H1 (cell line): ENCODE results near the gene ATG7. TPM values are rescaled to one million over a fixed set of nuclear protein-coding genes. Genes with fewer than 3 reads are reported as not detected.

ENCODE experiments used
- CTCF ChIA-PET: fragments of 300-600 bp; sonication (Branson Sonifier 250); formaldehyde crosslinking; loops from one replicate; lab custom pipeline; 2021; ENCODE audit not compliant: partially characterized antibody; lab: Charles Lee
- POLR2A ChIA-PET: fragments of 300-600 bp; sonication (Branson Sonifier 250); formaldehyde crosslinking; loops from one replicate; lab custom pipeline; 2021; ENCODE audit warnings: inconsistent platforms; ENCODE audit not compliant: partially characterized antibody; lab: Charles Lee
- DNase-seq, 2 experiments: peaks; one replicate each; pipeline versions ENCODE4 v3.0.0 to v3.0.0-alpha.2; 2010 to 2022; ENCODE audit warnings: low spot score in 2 of 2, low read depth in 1 of 2, mixed read lengths in 1 of 2
- FAIRE-seq: peaks from 2 replicates; lab custom pipeline; 2011; peaks lifted over from hg19 to GRCh38; lab: Jason Lieb, UNC
- H2AFZ ChIP-seq: 2 replicates; pipeline ENCODE4 v1.8.1; 2012; ENCODE audit warnings: low read length, inconsistent platforms
- H2AK5ac ChIP-seq: 2 replicates; pipeline ENCODE4 v1.6.1; 2013; ENCODE audit warnings: low read depth, low read length
- H2BK120ac ChIP-seq: replicated peaks from 2 replicates; pipeline ENCODE3; 2013; ENCODE audit warnings: low read depth, low read length, inconsistent platforms
- H2BK12ac ChIP-seq: 2 replicates; pipeline ENCODE4 v1.6.1; 2013; ENCODE audit warnings: low read depth, low read length
- H2BK15ac ChIP-seq: 2 replicates; pipeline ENCODE4 v1.6.1; 2013; ENCODE audit warnings: low read length
- H2BK20ac ChIP-seq: 2 replicates; pipeline ENCODE4 v1.6.1; 2013; ENCODE audit warnings: low read length
- H2BK5ac ChIP-seq: 2 replicates; pipeline ENCODE4 v1.6.1; 2013; ENCODE audit warnings: low read depth, low read length
- H3K14ac ChIP-seq: 2 replicates; pipeline ENCODE4 v1.6.1; 2013; ENCODE audit warnings: inconsistent platforms; ENCODE audit not compliant: insufficient read length
- H3K18ac ChIP-seq: 2 replicates; pipeline ENCODE4 v1.6.1; 2013; ENCODE audit warnings: low read length; ENCODE audit errors: extremely low read depth
- H3K23ac ChIP-seq: 2 replicates; pipeline ENCODE4 v1.6.1; 2013; ENCODE audit warnings: inconsistent platforms; ENCODE audit not compliant: insufficient read length
- H3K23me2 ChIP-seq: 2 replicates; pipeline ENCODE4 v1.6.1; 2013; ENCODE audit warnings: low read depth, low read length
- H3K27ac ChIP-seq: 2 replicates; pipeline ENCODE4 v1.6.1; 2011; ENCODE audit warnings: low read depth, low read length, inconsistent platforms
- H3K27me3 ChIP-seq, 4 experiments: replicated peaks in 1 of 4; 1 replicate in 1 of 4; 2 replicates in 3 of 4; pipeline versions ENCODE4 v1.6.1 to v1.8.1; 2011 to 2013; ENCODE audit warnings: low read length in 3 of 4, mild to moderate bottlenecking in 3 of 4, inconsistent platforms in 2 of 4, mixed read lengths in 2 of 4, moderate library complexity in 1 of 4; ENCODE audit not compliant: control insufficient read depth in 3 of 4, insufficient read depth in 3 of 4; ENCODE audit errors: extremely low read depth in 1 of 4
- H3K36me3 ChIP-seq, 4 experiments: 2 replicates each; pipeline versions ENCODE4 v1.6.1 to v1.8.1; 2011 to 2013; ENCODE audit warnings: mild to moderate bottlenecking in 4 of 4, low read length in 3 of 4, moderate library complexity in 2 of 4, control low read depth in 1 of 4, inconsistent platforms in 1 of 4; ENCODE audit not compliant: insufficient read depth in 4 of 4, control insufficient read depth in 2 of 4
- H3K4ac ChIP-seq: replicated peaks from 2 replicates; pipeline ENCODE3; 2013; ENCODE audit warnings: low read length, low read depth, mixed read lengths, inconsistent platforms; ENCODE audit not compliant: insufficient read length
- H3K4me1 ChIP-seq, 4 experiments: replicated peaks in 1 of 4; 1 replicate in 1 of 4; 2 replicates in 3 of 4; pipeline versions ENCODE4 v1.6.1 to v1.8.1; 2011 to 2013; ENCODE audit warnings: low read length in 3 of 4, inconsistent platforms in 2 of 4, mixed read lengths in 1 of 4; ENCODE audit not compliant: insufficient read depth in 4 of 4, control insufficient read depth in 3 of 4
- H3K4me2 ChIP-seq, 2 experiments: 2 replicates each; pipeline versions ENCODE4 v1.6.1 to v1.8.1; 2011 to 2013; ENCODE audit warnings: low read depth in 2 of 2, low read length in 2 of 2, control low read depth in 1 of 2, inconsistent platforms in 1 of 2, mild to moderate bottlenecking in 1 of 2; ENCODE audit not compliant: insufficient read depth in 1 of 2
- H3K4me3 ChIP-seq, 4 experiments: fragments of 200-600, 300-600 bp in 1 of 4; sonication (generic), shearing (Covaris generic), sonication (Bioruptor Twin) in 1 of 4; 2 replicates each; pipeline versions ENCODE4 v1.5.1 to v1.8.1; 2011 to 2016; ENCODE audit warnings: low read length in 4 of 4, low read depth in 3 of 4, control low read depth in 2 of 4, inconsistent platforms in 2 of 4, mild to moderate bottlenecking in 2 of 4, mixed read lengths in 1 of 4, moderate library complexity in 1 of 4; ENCODE audit not compliant: insufficient read depth in 2 of 4; ENCODE audit errors: extremely low read depth in 1 of 4
- H3K56ac ChIP-seq: replicated peaks from 2 replicates; pipeline ENCODE3; 2013; ENCODE audit warnings: low read depth, mild to moderate bottlenecking, mixed read lengths, low read length, inconsistent platforms; ENCODE audit not compliant: insufficient read length
- H3K79me1 ChIP-seq: 2 replicates; pipeline ENCODE4 v1.6.1; 2013; ENCODE audit warnings: low read depth, low read length, control low read depth
- H3K79me2 ChIP-seq, 2 experiments: 2 replicates each; pipeline versions ENCODE4 v1.6.1 to v1.8.1; 2012 to 2013; ENCODE audit warnings: low read length in 2 of 2, mild to moderate bottlenecking in 2 of 2, inconsistent platforms in 1 of 2; ENCODE audit not compliant: insufficient read depth in 2 of 2, control insufficient read depth in 1 of 2
- H3K9ac ChIP-seq, 4 experiments: replicated peaks in 1 of 4; 1 replicate in 1 of 4; 2 replicates in 3 of 4; pipeline versions ENCODE4 v1.6.1 to v1.8.1; 2011 to 2013; ENCODE audit warnings: low read depth in 3 of 4, low read length in 3 of 4, control low read depth in 2 of 4, mild to moderate bottlenecking in 2 of 4, moderate library complexity in 2 of 4, inconsistent platforms in 1 of 4; ENCODE audit errors: extremely low read depth in 1 of 4
- H3K9me3 ChIP-seq, 2 experiments: 2 replicates each; pipeline versions ENCODE4 v1.6.1 to v1.8.1; 2012 to 2013; ENCODE audit warnings: mild to moderate bottlenecking in 2 of 2, moderate library complexity in 2 of 2, control low read depth in 1 of 2, inconsistent platforms in 1 of 2, low read depth in 1 of 2, low read length in 1 of 2, mixed read lengths in 1 of 2; ENCODE audit not compliant: insufficient read depth in 2 of 2
- H4K20me1 ChIP-seq, 2 experiments: replicated peaks in 1 of 2; 2 replicates each; pipeline versions ENCODE3 to v1.8.1; 2011 to 2013; ENCODE audit warnings: inconsistent platforms in 2 of 2, low read length in 2 of 2, mild to moderate bottlenecking in 1 of 2; ENCODE audit not compliant: insufficient read depth in 2 of 2, control insufficient read depth in 1 of 2
- H4K5ac ChIP-seq: 2 replicates; pipeline ENCODE4 v1.6.1; 2013; ENCODE audit warnings: low read length, low read depth, mixed read lengths, inconsistent platforms; ENCODE audit not compliant: insufficient read length
- H4K8ac ChIP-seq: 2 replicates; pipeline ENCODE4 v1.8.0; 2013; ENCODE audit warnings: mild to moderate bottlenecking, moderate library complexity, low read length, inconsistent platforms; ENCODE audit not compliant: insufficient read depth; ENCODE audit errors: extremely low read depth
- H4K91ac ChIP-seq: replicated peaks from 2 replicates; pipeline ENCODE3; 2013; ENCODE audit warnings: low read length, mixed read lengths, inconsistent platforms; ENCODE audit not compliant: insufficient read length
- ATF2 ChIP-seq: IDR thresholded peaks from 2 replicates; pipeline ENCODE4 v1.6.1; 2012; ENCODE audit warnings: low read length, inconsistent platforms
- JUN ChIP-seq: IDR thresholded peaks from 2 replicates; pipeline ENCODE4 v1.6.1; 2011; ENCODE audit warnings: low read depth, mild to moderate bottlenecking, improper control_type of control experiment, low read length
- POLR2A ChIP-seq, 2 experiments: IDR thresholded peaks; 1 replicate in 1 of 2; 2 replicates in 1 of 2; pipeline ENCODE4 v1.6.1; 2011; ENCODE audit warnings: low read depth in 2 of 2, low read length in 2 of 2, mild to moderate bottlenecking in 2 of 2; ENCODE audit errors: control extremely low read depth in 1 of 2
- RBBP5 ChIP-seq: IDR thresholded peaks from 2 replicates; pipeline ENCODE4 v1.7.1; 2012; ENCODE audit warnings: low read depth, mild to moderate bottlenecking, inconsistent platforms, low read length, moderate library complexity, borderline replicate concordance
- RNF2 ChIP-seq: fragments of 200-900, 300-1000 bp; sonication (generic); IDR thresholded peaks from 2 replicates; pipeline ENCODE4 v1.7.1; 2016; ENCODE audit warnings: borderline replicate concordance, low read depth, mild to moderate bottlenecking, antibody characterized with exemption, low read length; ENCODE audit not compliant: poor library complexity, severe bottlenecking; ENCODE audit errors: missing control alignments
- SIN3A ChIP-seq, 2 experiments: IDR thresholded peaks in 1 of 2; conservative IDR thresholded peaks in 1 of 2; 2 replicates each; pipeline ENCODE4 v1.6.1; 2011 to 2012; ENCODE audit warnings: low read length in 2 of 2, improper control_type of control experiment in 1 of 2, low read depth in 1 of 2, mild to moderate bottlenecking in 1 of 2
- SUZ12 ChIP-seq: fragments of 200-600 bp; sonication (generic); IDR thresholded peaks from 2 replicates; pipeline ENCODE4 v1.6.1; 2012; ENCODE audit warnings: mild to moderate bottlenecking, inconsistent platforms, low read length, moderate library complexity, mixed read lengths
- USF2 ChIP-seq: IDR thresholded peaks from 2 replicates; pipeline ENCODE4 v1.6.1; 2011; ENCODE audit warnings: low read length, improper control_type of control experiment
- WGBS, 2 experiments: shearing (Covaris generic) in 1 of 2; methylation state at CpG; one replicate each; pipeline versions ENCODE4 v1.1.6 to v1.1.7; 2013 to 2015; ENCODE audit warnings: low lambda C conversion rate in 2 of 2, mixed read lengths in 2 of 2, inconsistent platforms in 1 of 2, low coverage in 1 of 2, missing lambda C conversion rate in 1 of 2; ENCODE audit not compliant: insufficient replicate concordance in 2 of 2, insufficient coverage in 1 of 2, insufficient read length in 1 of 2; ENCODE audit errors: extremely low coverage in 1 of 2, missing lambda C conversion rate in 1 of 2; 5-methylcytosine and 5-hydroxymethylcytosine counted together
- polyA plus RNA-seq, 7 experiments: library from polyadenylated mRNA; depleted of rRNA in 3 of 7; stranded (reverse) in 5 of 7; unstranded in 2 of 7; fragments of >200 nt in 5 of 7; fragments of 200-250 nt in 2 of 7; gene quantifications; 1 replicate in 5 of 7; 2 replicates in 1 of 7; 4 replicates in 1 of 7; pipeline versions ENCODE4 v1.2.1 to v1.2.3, GENCODE V29; 2011 to 2013; ENCODE audit warnings: missing spikeins in 2 of 7, mixed read lengths in 2 of 7
- total RNA-seq: library from RNA; stranded (reverse); fragmentation: NEBNext Ultra II Directional; extraction: Animal tissue kit (Norgen Biotek cat#: 25700); gene quantifications from 2 replicates; pipeline ENCODE4 v1.2.1, GENCODE V29; 2021

Gene ATG7
- total and polyA plus RNA-seq, 2 of the 8 experiments (the other 6 are each of a cell fraction or from before 2014, with no cell fraction given), result 15.0 to 19.1 TPM

- no peaks in the 10 kb centered on the region for H3K79me2 ChIP-seq
- H4K8ac ChIP-seq, result no peak overlapping the region
- H2BK5ac ChIP-seq, result no peak overlapping the region
- H2BK12ac ChIP-seq, result no peak overlapping the region
- H3K36me3 ChIP-seq, result no peaks in the 10 kb centered on the region
- no peak overlapping the region for H3K4me2 ChIP-seq
- H4K91ac ChIP-seq, result no peak overlapping the region
- H2BK20ac ChIP-seq, result no peak overlapping the region
- H3K18ac ChIP-seq, result no peak overlapping the region
- DNase-seq, result no peak
- H4K5ac ChIP-seq, result no peak overlapping the region
- H3K23ac ChIP-seq, result no peak overlapping the region
- H2BK120ac ChIP-seq, result no peak overlapping the region
- no peaks in the 10 kb centered on the region for H3K23me2 ChIP-seq
- CTCF ChIA-PET, result interaction anchor here (0.9 kb wide), 1 partner anchor 1134 kb away, joined by 3 read pairs; no protein-coding TSS in a partner anchor
- TF ChIP-seq JUN, result no peak
- no peak for TF ChIP-seq ATF2
- no peak for TF ChIP-seq USF2
- no peak for TF ChIP-seq SIN3A (conservative IDR thresholded peaks at IDR 0.05 in 1 of 2, IDR thresholded peaks at IDR 0.05 in 1 of 2; ENCODE audit: low read depth in 1 of 2, low read length in 2 of 2)
- TF ChIP-seq SUZ12, result no peak
- TF ChIP-seq RBBP5, result no peak
- TF ChIP-seq RNF2, result no peak
- TF ChIP-seq POLR2A (IDR thresholded peaks at IDR 0.05; ENCODE audit: control extremely low read depth in 1 of 2, low read depth in 2 of 2, low read length in 2 of 2), result no peak
- TF ChIP-seq, all 59 proteins: peak for 0
- Histone ChIP-seq H3K14ac (no peak overlapping the region), H3K56ac (no peak overlapping the region), H2BK15ac (no peak overlapping the region), H2AK5ac (no peak overlapping the region), H3K4me3 (no peak overlapping the region), H2AFZ (no peak overlapping the region), H3K27me3 (no peaks in the 10 kb centered on the region), H3K9me3 (no peaks in the 10 kb centered on the region), H4K20me1 (no peaks in the 10 kb centered on the region), H3K79me1 (no peaks in the 10 kb centered on the region), H3K4me1 (no peaks in the 10 kb centered on the region), H3K4ac (no peak overlapping the region), H3K27ac (no peak overlapping the region), H3K9ac (no peak overlapping the region)
- FAIRE-seq, result no peak
- POLR2A ChIA-PET, result no interaction called here
- WGBS, 2 experiments, result 91% methylated on average over 1 of the region's 1 CpG; no CpG with 5 or more reads in 1 of the 2 experiments
Measured at GRCh38 chr3:11444404-11444803, 172.2 kb downstream of the ATG7 start.
